Cardiac muscle cell (in vitro differentiated cells and primary cell): ENCODE data around the gene C16orf74. TPM values are rescaled to one million over a fixed set of nuclear protein-coding genes. Genes with fewer than 3 reads are reported as not detected.

Source experiments
- DNase-seq, 2 donors: peaks; one replicate each; pipeline versions ENCODE4 v3.0.0 to v3.0.0-alpha.2; 2010 to 2017; ENCODE audit warnings: low read depth in 1 of 2, low spot score in 1 of 2
- H3K27ac ChIP-seq: fragments of 200-600 bp; sonication (generic); 2 replicates; pipeline ENCODE4 v1.5.1; 2016
- H3K27me3 ChIP-seq: fragments of 200-600 bp; sonication (generic); 2 replicates; pipeline ENCODE4 v1.6.0; 2016; ENCODE audit warnings: control low read depth
- H3K36me3 ChIP-seq: fragments of 200-600 bp; sonication (generic); 2 replicates; pipeline ENCODE4 v1.5.1; 2016; ENCODE audit warnings: control low read depth
- H3K4me1 ChIP-seq: fragments of 200-600 bp; sonication (generic); 2 replicates; pipeline ENCODE4 v1.8.1; 2017; ENCODE audit warnings: low read depth, mild to moderate bottlenecking, mixed run types
- H3K4me3 ChIP-seq: fragments of 200-600 bp; sonication (generic); 2 replicates; pipeline ENCODE4 v1.5.1; 2016; ENCODE audit warnings: mild to moderate bottlenecking
- H3K9me3 ChIP-seq: fragments of 200-600 bp; sonication (generic); 2 replicates; pipeline ENCODE4 v1.5.1; 2017; ENCODE audit warnings: low read depth, mild to moderate bottlenecking, control low read depth
- polyA plus RNA-seq: library from polyadenylated mRNA; unstranded; fragments of >200 nt; fragmentation: Nextera tagmentation; extraction: Ambion mirVana; gene quantifications from 2 replicates; pipeline ENCODE4 v1.2.1, GENCODE V29; 2016
- total RNA-seq: library from RNA; depleted of rRNA; stranded (reverse); fragments of >200 nt; gene quantifications from 2 replicates; pipeline ENCODE4 v1.2.3, GENCODE V29; 2016
- TF ChIP-seq, protein P1 (sequence below): IDR thresholded peaks from 2 replicates; pipeline ENCODE4 v1.5.1; 2012; ENCODE audit warnings: low read depth, mild to moderate bottlenecking, low read length

C16orf74 gene
- total and polyA plus RNA-seq, 2 experiments from 2014 or later, result 37.9 to 49.7 TPM

DNA sequence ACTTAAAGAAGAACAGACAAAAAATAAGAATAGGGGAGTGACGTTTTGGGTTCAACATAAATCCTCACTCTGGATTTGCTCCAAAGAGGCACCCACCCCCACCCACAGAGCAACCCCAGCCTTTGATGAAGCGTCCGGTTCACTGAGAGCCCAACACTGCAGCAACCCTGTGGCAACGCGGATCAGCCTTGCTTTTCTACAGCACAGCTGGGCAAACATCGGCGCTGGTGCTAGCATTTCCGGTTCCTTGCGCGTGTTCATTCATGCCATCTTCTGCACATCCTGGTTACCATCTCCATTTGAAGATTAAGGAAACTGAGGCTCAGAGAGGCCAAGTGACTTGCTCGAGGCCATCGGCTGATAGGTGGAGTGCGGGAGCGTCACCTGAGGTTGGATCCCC is 53.5 kb downstream of the C16orf74 start:
- TF ChIP-seq, protein P1, sequence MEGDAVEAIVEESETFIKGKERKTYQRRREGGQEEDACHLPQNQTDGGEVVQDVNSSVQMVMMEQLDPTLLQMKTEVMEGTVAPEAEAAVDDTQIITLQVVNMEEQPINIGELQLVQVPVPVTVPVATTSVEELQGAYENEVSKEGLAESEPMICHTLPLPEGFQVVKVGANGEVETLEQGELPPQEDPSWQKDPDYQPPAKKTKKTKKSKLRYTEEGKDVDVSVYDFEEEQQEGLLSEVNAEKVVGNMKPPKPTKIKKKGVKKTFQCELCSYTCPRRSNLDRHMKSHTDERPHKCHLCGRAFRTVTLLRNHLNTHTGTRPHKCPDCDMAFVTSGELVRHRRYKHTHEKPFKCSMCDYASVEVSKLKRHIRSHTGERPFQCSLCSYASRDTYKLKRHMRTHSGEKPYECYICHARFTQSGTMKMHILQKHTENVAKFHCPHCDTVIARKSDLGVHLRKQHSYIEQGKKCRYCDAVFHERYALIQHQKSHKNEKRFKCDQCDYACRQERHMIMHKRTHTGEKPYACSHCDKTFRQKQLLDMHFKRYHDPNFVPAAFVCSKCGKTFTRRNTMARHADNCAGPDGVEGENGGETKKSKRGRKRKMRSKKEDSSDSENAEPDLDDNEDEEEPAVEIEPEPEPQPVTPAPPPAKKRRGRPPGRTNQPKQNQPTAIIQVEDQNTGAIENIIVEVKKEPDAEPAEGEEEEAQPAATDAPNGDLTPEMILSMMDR, result no peak
- no peak overlapping the region for H3K4me3 ChIP-seq
- H3K9me3 ChIP-seq, result no peaks in the 10 kb centered on the region
- H3K27me3 ChIP-seq, result peaks cover 3% of the 10 kb centered on the region
- no peaks in the 10 kb centered on the region for H3K36me3 ChIP-seq
- DNase-seq, result no peak
- H3K27ac ChIP-seq, result no peak overlapping the region
- H3K4me1 ChIP-seq, result peaks cover 5% of the 10 kb centered on the region

- Histone ChIP-seq H3K27me3 (peaks cover 3% of the 10 kb centered on the region), H3K4me3 (no peak overlapping the region), H3K27ac (no peak overlapping the region), H3K36me3 (no peaks in the 10 kb centered on the region), H3K9me3 (no peaks in the 10 kb centered on the region), H3K4me1 (peaks cover 5% of the 10 kb centered on the region)
- DNase-seq, result no peak
- TF ChIP-seq, protein P1, result no peak
Measured at GRCh38 chr16:85696781-85697180, 54.1 kb downstream of the C16orf74 start.

- Histone ChIP-seq H3K27me3 (peaks cover 3% of the 10 kb centered on the region), H3K36me3 (no peaks in the 10 kb centered on the region), H3K27ac (no peak overlapping the region)
Measured at GRCh38 chr16:85695196-85696128, 55.4 kb downstream of the C16orf74 start.

GRCh38 chr16:85690469-85691064 is 60.3 kb downstream of the C16orf74 start:
- Histone ChIP-seq H3K27ac (no peak overlapping the region), H3K9me3 (no peaks in the 10 kb centered on the region), H3K36me3 (no peaks in the 10 kb centered on the region), H3K4me1 (no peaks in the 10 kb centered on the region), H3K4me3 (no peak overlapping the region), H3K27me3 (peaks cover 3% of the 10 kb centered on the region)
- peak in 1 of 2 donors; percentile 6 for DNase-seq
- TF ChIP-seq, protein P1, result no peak

More at GRCh38 chr16:85695196-85696128, 55.4 kb downstream of the C16orf74 start:
- peaks cover 5% of the 10 kb centered on the region for H3K4me1 ChIP-seq
- no peaks in the 10 kb centered on the region for H3K9me3 ChIP-seq
- TF ChIP-seq, protein P1, result no peak
- H3K4me3 ChIP-seq, result no peak overlapping the region
- DNase-seq, result no peak

DNA sequence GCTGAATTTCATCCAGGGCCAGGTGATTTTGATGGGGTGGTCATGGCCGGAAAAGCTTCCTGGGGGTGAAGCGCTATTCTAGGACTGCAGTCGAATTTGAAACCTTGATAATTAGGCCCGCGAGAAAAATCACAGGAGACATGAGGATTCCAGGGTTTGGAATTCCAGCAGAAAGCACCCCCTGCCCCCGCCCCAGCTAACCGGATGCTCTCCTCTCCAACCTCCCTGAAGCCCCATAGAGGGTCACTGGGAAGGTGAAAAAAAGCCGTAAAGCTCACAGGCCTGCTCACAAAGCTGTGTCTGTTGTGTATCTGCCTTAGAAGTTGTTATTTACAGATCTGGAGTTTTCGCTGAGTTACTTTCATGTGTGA is 61.0 kb downstream of the C16orf74 start:
- TF ChIP-seq, protein P1, result no peak
- H3K4me3 ChIP-seq, result no peak overlapping the region
- no peaks in the 10 kb centered on the region for H3K4me1 ChIP-seq
- H3K27ac ChIP-seq, result no peak overlapping the region
- no peaks in the 10 kb centered on the region for H3K36me3 ChIP-seq
- H3K9me3 ChIP-seq, result no peaks in the 10 kb centered on the region
- DNase-seq, result no peak
- H3K27me3 ChIP-seq, result peaks cover 3% of the 10 kb centered on the region
